T-helper 17 cell (primary cell): ENCODE data around the gene ZNF507. TPM values are rescaled to one million over a fixed set of nuclear protein-coding genes. Genes with fewer than 3 reads are reported as not detected.

Experiments
- ATAC-seq: fragments of 150-1000 bp; cut with Tn5 transposase; 2 replicates; pipeline ENCODE4 v1.10.0; 2021; ENCODE audit warnings: mild to moderate bottlenecking, moderate library complexity
- DNase-seq, 3 donors: peaks; one replicate each; pipeline versions ENCODE4 v3.0.0 to v3.0.0-alpha.2; 2020 to 2021
- H3K9me3 ChIP-seq: one replicate; pipeline ENCODE4 v1.7.0; 2013; ENCODE audit warnings: low read length, mild to moderate bottlenecking; ENCODE audit not compliant: control insufficient read depth, poor library complexity, severe bottlenecking
- H3K27ac Mint-ChIP-seq: one replicate; pipeline ENCODE4 v1.8.0; 2022; ENCODE audit warnings: mild to moderate bottlenecking, moderate library complexity, mixed read lengths
- H3K27me3 Mint-ChIP-seq: one replicate; pipeline ENCODE4 v1.8.0; 2022; ENCODE audit warnings: mixed read lengths
- H3K36me3 Mint-ChIP-seq: one replicate; pipeline ENCODE4 v1.8.0; 2022; ENCODE audit warnings: low read depth, mixed read lengths
- H3K4me1 Mint-ChIP-seq: one replicate; pipeline ENCODE4 v1.8.0; 2022; ENCODE audit warnings: mild to moderate bottlenecking, mixed read lengths
- H3K4me3 Mint-ChIP-seq: one replicate; pipeline ENCODE4 v1.8.0; 2022; ENCODE audit warnings: mild to moderate bottlenecking, moderate library complexity, mixed read lengths
- total RNA-seq, 4 donors: library from RNA in 2 of 4; stranded (reverse) in 2 of 4; gene quantifications; one replicate each; pipeline ENCODE4 v1.2.3 and lab custom pipeline; 2022 to 2026

ZNF507 gene
- total RNA-seq, 2 donors from 2014 or later, result 23.1 to 36.1 TPM

GRCh38 chr19:32397671-32398101 is 52.3 kb downstream of the ZNF507 start:
- H3K9me3 ChIP-seq, result no peaks in the 10 kb centered on the region
- no peak overlapping the region for H3K4me3 Mint-ChIP-seq
- no peak for ATAC-seq
- no peaks in the 10 kb centered on the region for H3K36me3 Mint-ChIP-seq
- no peak overlapping the region for H3K27ac Mint-ChIP-seq
- no peak for DNase-seq
- H3K27me3 Mint-ChIP-seq, result no peaks in the 10 kb centered on the region
- H3K4me1 Mint-ChIP-seq, result peaks cover 4% of the 10 kb centered on the region

- peaks cover 9% of the 10 kb centered on the region for H3K4me1 Mint-ChIP-seq
- no peak overlapping the region for H3K4me3 Mint-ChIP-seq
- H3K36me3 Mint-ChIP-seq, result no peaks in the 10 kb centered on the region
- H3K27ac Mint-ChIP-seq, result no peak overlapping the region
- ATAC-seq (no peak), DNase-seq (no peak)
- no peaks in the 10 kb centered on the region for H3K9me3 ChIP-seq
- no peaks in the 10 kb centered on the region for H3K27me3 Mint-ChIP-seq
These were observed 56.6 kb downstream of the ZNF507 start for GRCh38 chr19:32401992-32402391.

GRCh38 chr19:32403291-32403995 is 58.0 kb downstream of the ZNF507 start:
- Mint-ChIP-seq H3K4me3 (peak overlapping the region; percentile 36), H3K27me3 (no peaks in the 10 kb centered on the region), H3K36me3 (no peaks in the 10 kb centered on the region), H3K4me1 (peaks cover 15% of the 10 kb centered on the region), H3K27ac (no peak overlapping the region)
- no peaks in the 10 kb centered on the region for H3K9me3 ChIP-seq
- ATAC-seq (no peak), DNase-seq (no peak)

DNA sequence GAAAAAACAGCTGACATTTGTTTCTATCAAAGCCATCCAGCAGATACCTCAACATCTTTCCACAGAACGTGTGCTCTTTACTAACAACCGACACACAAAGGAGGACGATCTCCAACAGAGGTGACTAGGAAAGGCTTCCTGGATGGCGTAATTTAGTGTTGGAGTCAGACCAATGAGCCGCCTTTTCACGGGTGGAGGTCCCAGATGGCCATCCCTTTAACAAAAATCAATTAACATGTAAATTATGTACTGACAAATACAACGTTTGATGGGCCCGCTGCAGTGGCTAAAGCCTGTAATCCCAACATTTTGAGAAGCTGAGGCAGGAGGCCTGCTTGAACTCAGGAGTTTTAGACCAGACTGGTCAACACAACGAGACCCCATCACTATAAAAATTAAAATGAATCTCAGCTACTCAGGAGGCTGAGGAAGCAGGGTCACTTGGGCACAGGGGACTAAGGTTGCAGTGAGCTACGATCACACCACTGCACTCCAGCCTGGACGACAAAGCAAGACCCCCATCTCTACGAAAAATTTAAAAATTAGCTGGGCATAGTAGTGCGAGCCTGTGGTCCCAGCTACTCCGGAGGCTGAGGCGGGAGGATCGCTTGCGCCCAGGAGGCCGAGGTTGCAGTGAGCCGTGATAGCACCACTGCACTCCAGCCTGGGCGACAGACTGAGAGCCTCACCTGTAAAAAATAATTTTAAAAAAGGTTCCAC is 59.0 kb downstream of the ZNF507 start:
- peak overlapping the region; percentile 86 for H3K4me3 Mint-ChIP-seq
- DNase-seq, result no peak
- H3K9me3 ChIP-seq, result no peaks in the 10 kb centered on the region
- no peak for ATAC-seq
- peaks cover 15% of the 10 kb centered on the region for H3K4me1 Mint-ChIP-seq
- H3K27ac Mint-ChIP-seq, result peak overlapping the region; percentile 72
- no peaks in the 10 kb centered on the region for H3K27me3 Mint-ChIP-seq
- H3K36me3 Mint-ChIP-seq, result no peaks in the 10 kb centered on the region

- peak in 1 of 3 donors; percentile 15 for DNase-seq
- Mint-ChIP-seq H3K27me3 (no peaks in the 10 kb centered on the region), H3K36me3 (no peaks in the 10 kb centered on the region), H3K4me3 (peak overlapping the region; percentile 86), H3K27ac (peak overlapping the region; percentile 72), H3K4me1 (peaks cover 15% of the 10 kb centered on the region)
- peak; percentile 15 for ATAC-seq
- no peaks in the 10 kb centered on the region for H3K9me3 ChIP-seq
These were observed 59.6 kb downstream of the ZNF507 start for GRCh38 chr19:32404933-32405430.

DNA sequence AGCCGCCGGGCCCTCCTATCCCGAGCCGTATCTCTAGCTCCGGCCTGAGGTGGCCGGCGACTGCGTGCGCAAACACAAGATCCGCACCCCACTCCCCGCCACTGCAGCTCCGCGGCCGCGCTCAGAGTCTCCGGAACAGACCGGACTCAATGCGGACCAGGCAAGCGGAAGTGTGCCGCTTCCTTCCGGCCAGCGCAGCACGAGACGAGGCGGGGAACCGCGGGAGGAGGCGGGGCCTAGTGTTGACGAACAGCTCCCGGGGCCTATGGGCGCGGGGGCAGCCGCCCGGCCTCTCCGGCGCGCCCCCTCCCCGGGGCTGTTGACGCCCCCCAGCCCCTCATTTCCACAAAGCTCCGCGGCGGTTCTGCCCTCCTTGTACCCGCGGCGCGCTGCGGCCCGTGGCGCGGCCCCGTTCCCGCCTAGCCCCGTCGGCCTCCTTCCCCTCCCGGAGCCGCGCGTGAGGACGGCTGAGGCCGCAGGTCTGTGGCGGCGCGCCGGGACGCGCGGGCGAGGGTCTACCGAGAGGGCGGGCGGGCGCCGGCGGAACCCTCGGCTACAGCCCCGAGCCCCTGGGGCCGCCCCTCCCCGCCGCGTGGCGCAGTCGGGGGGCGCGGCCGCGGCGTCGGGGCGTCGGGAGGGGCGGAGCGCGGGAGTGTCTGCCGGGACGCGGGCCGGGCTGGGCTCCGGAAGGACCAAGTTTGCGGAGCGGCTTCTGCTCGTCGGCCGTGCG is 60.2 kb downstream of the ZNF507 start, which contains the start of gene DPY19L3:
Gene DPY19L3 (plus strand): TSS at position 340 of the 730 bp plus-strand sequence. CDS start 2,484 bp downstream, outside the sequence.
- peak within 1 kb of the TSS; percentile 73 for H3K27ac Mint-ChIP-seq
- DNase-seq, result peak; percentile 75 to 77 (median 76)
- peak; percentile 92 for ATAC-seq
- H3K27me3 Mint-ChIP-seq, result no peaks in the 10 kb centered on the region
- H3K4me3 Mint-ChIP-seq, result peak within 1 kb of the TSS; percentile 86
- no peaks in the 10 kb centered on the region for H3K36me3 Mint-ChIP-seq
- peaks cover 15% of the 10 kb centered on the region for H3K4me1 Mint-ChIP-seq
- H3K9me3 ChIP-seq, result no peaks in the 10 kb centered on the region

DNA sequence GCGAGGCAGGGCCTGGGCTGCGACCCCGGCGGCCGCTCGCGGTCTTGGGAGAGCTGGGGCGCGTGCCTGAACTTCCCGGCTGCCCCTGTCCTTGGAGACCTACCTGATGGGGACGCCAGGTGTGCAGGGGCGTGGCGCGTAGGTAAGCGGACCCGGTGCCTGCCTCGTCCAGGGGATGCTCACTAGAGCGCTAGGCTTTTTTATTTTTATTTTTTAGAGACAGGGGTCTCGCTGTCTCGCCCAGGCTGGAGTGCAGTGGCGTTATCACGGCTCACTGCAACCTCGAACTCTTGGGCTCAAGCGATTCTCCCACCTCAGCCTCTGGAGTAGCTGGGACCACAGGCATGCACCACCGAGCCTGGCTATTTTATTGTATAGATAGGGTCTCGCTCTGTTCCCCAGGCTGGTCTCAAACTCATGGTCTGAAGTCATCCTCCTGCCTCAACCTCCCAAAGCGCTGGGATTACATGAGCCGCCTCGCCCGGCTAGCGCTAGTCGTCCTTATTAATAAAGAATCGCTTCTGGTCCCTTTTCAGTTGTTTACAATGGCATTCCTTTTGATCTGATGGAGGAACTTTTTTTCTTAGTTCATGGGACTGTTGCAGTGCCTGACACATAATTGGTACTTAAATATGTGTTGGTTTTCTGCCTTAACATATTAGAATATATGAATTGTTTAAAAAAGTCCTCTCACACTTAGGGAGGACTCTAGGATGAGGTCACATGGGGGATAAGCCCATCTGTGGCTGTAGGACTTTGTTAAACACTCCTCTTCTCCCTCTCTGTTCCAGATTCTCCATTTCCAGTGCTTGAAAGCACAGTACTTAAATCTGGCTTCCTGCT is 61.0 kb downstream of the ZNF507 start:
- Mint-ChIP-seq H3K27me3 (no peaks in the 10 kb centered on the region), H3K4me3 (peak overlapping the region; percentile 86), H3K27ac (peak overlapping the region; percentile 73), H3K36me3 (no peaks in the 10 kb centered on the region), H3K4me1 (peaks cover 15% of the 10 kb centered on the region)
- DNase-seq, result no peak
- no peaks in the 10 kb centered on the region for H3K9me3 ChIP-seq
- no peak for ATAC-seq

- Mint-ChIP-seq H3K27me3 (no peaks in the 10 kb centered on the region), H3K4me3 (peak overlapping the region; percentile 86), H3K27ac (peak overlapping the region; percentile 73), H3K4me1 (peaks cover 15% of the 10 kb centered on the region), H3K36me3 (no peaks in the 10 kb centered on the region)
- ATAC-seq (no peak), DNase-seq (no peak)
- no peaks in the 10 kb centered on the region for H3K9me3 ChIP-seq
These were observed 61.9 kb downstream of the ZNF507 start for GRCh38 chr19:32407004-32407992.

DNA sequence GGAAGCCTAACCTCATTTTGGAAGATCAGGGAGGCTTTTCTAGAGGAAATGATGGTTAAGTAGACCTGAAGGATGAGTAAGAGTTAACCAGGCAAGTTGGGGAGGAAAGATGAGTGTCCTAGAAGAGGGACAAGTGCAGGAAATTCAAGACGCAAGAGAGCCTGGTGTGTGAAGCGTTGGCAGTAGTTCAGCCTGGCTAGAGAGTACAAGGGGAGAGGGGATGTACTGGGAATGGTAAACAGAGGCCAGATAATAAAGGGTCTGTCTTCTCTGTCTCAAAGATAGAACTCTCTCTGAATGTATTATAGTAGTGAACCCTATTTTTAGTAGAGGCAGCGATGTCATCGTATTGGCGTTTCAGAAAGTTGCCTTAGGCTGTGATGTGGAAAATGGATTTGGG is 69.8 kb downstream of the ZNF507 start:
- Mint-ChIP-seq H3K27ac (no peak overlapping the region), H3K4me3 (no peak overlapping the region), H3K27me3 (no peaks in the 10 kb centered on the region), H3K4me1 (no peaks in the 10 kb centered on the region), H3K36me3 (peaks cover 8% of the 10 kb centered on the region)
- ATAC-seq, result no peak
- no peak for DNase-seq
- H3K9me3 ChIP-seq, result no peaks in the 10 kb centered on the region

DNA sequence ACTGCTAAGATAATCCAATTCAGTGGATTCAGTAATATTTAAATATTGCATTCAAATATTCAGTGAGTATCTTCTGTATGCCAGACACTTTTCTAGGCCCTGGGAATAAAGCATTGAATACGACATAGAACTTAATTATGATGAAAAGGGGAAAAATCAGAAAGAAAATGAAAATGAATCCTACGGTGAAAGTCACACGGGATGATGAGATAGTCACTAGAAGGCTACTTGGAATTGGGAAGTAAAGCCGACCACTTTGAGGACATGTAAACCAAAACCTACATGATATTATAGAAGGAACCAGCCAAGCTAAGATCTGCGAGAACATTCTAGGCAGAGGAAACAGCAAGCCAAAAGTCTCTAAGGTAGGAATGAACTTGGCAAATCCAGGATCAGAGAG is 70.3 kb downstream of the ZNF507 start:
- Mint-ChIP-seq H3K4me1 (no peaks in the 10 kb centered on the region), H3K36me3 (peaks cover 8% of the 10 kb centered on the region)

DNA sequence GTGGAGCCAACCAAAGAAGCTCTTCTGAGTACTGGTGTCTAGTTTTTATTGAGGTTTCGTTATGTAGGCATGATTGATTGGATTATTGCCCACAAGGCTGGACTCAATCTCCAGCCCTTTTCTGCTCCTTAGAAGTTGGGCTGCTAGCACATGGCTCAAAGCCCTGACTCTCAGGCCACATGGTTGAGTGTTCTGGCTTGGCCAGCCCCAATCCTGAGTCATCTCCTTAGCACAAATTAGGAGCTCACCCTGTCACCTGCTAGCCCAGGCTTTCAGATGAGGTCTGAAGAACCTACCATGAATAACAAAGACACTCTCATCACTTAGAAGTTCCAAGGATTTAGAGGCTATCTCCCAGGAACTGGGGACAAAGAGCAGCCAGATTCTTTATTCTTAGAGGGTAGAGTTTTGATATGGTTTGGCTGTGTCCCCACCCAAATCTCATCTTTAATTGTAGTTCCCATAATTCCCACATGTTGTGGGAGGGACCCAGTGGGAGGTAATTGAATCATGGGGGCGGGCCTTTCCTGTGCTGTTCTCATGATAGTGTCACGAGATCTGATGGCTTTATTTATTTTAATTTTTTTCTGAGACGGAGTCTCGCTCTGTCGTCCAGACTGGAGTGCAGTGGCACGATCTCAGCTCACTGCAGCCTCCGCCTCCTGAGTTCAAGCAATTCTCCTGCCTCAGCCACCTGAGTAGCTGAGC is 71.5 kb downstream of the ZNF507 start:
- Mint-ChIP-seq H3K27me3 (no peaks in the 10 kb centered on the region), H3K4me3 (no peak overlapping the region), H3K4me1 (peaks cover 4% of the 10 kb centered on the region), H3K36me3 (peaks cover 8% of the 10 kb centered on the region), H3K27ac (no peak overlapping the region)
- no peak for DNase-seq
- H3K9me3 ChIP-seq, result no peaks in the 10 kb centered on the region
- no peak for ATAC-seq

More for the DNA sequence above, 70.3 kb downstream of the ZNF507 start:
- Mint-ChIP-seq H3K27ac (no peak overlapping the region), H3K4me3 (no peak overlapping the region), H3K27me3 (no peaks in the 10 kb centered on the region)
- DNase-seq (no peak), ATAC-seq (no peak)
- no peaks in the 10 kb centered on the region for H3K9me3 ChIP-seq
